COLO668 (cell line): ENCODE measurements around the gene SAP30.
A peak's percentile ranks its signal among the peaks of the same experiment; 100 is the strongest.

Source experiments
- DNase-seq: peaks from one replicate; lab custom pipeline; 2025; ENCODE audit not compliant: unreplicated experiment; lab: John Stamatoyannopoulos, UW

SAP30 gene

GRCh38 chr4:173367285-173367684 is 3.5 kb upstream of the SAP30 start:
- no peak for DNase-seq

GRCh38 chr4:173367946-173368345 is 2.8 kb upstream of the SAP30 start:
- no peak for DNase-seq

- DNase-seq, result no peak
Measured at GRCh38 chr4:173370130-173370476, 651 bp upstream of the SAP30 start.

GRCh38 chr4:173371292-173372192 is 788 bp downstream of the SAP30 start:
- DNase-seq, result peak; percentile 67

GRCh38 chr4:173374588-173374987 is 3.8 kb downstream of the SAP30 start:
- DNase-seq, result no peak

GRCh38 chr4:173379929-173380328 is 9.2 kb downstream of the SAP30 start:
- DNase-seq, result no peak

GRCh38 chr4:173380987-173381386 is 10.2 kb downstream of the SAP30 start:
- no peak for DNase-seq

- DNase-seq, result no peak
Measured at GRCh38 chr4:173381610-173382009, 10.9 kb downstream of the SAP30 start.

- no peak for DNase-seq
Measured at GRCh38 chr4:173382349-173382748, 11.6 kb downstream of the SAP30 start.

- DNase-seq, result no peak
Measured at GRCh38 chr4:173386751-173387150, 16.0 kb downstream of the SAP30 start.

- no peak for DNase-seq
Measured at GRCh38 chr4:173391701-173392100, 20.9 kb downstream of the SAP30 start.

GRCh38 chr4:173397604-173398003 is 26.9 kb downstream of the SAP30 start:
- no peak for DNase-seq

- no peak for DNase-seq
Measured at GRCh38 chr4:173398220-173398619, 27.5 kb downstream of the SAP30 start.

- no peak for DNase-seq
Measured at GRCh38 chr4:173398779-173399415, 28.1 kb downstream of the SAP30 start, which contains the start of gene SCRG1. SCRG1 (minus strand) TSS chr4:173399116; CDS start chr4:173391414, 7,702 bp downstream.

GRCh38 chr4:173401063-173401462 is 30.3 kb downstream of the SAP30 start:
- no peak for DNase-seq

- DNase-seq, result no peak
Measured at GRCh38 chr4:173403051-173403450, 32.3 kb downstream of the SAP30 start.

- no peak for DNase-seq
Measured at GRCh38 chr4:173404296-173404865, 33.6 kb downstream of the SAP30 start.

GRCh38 chr4:173405840-173406606 is 35.3 kb downstream of the SAP30 start:
- DNase-seq, result no peak

GRCh38 chr4:173410079-173410478 is 39.3 kb downstream of the SAP30 start:
- no peak for DNase-seq

GRCh38 chr4:173411106-173411693 is 40.4 kb downstream of the SAP30 start:
- DNase-seq, result no peak

GRCh38 chr4:173413036-173413435 is 42.3 kb downstream of the SAP30 start:
- DNase-seq, result no peak
